Astrocyte of the spinal cord (primary cell): Measurements from ENCODE around the gene NT5DC4.

ENCODE experiments used
- DNase-seq: peaks from one replicate; pipeline ENCODE4 v3.0.0; 2011; ENCODE audit warnings: low read depth, low spot score
- H3K4me3 ChIP-seq: 2 replicates; pipeline ENCODE4 v1.5.1; 2011; ENCODE audit warnings: low read depth, mild to moderate bottlenecking, low read length, moderate library complexity
- CTCF ChIP-seq: IDR thresholded peaks from 2 replicates; pipeline ENCODE4 v1.5.1; 2012; ENCODE audit warnings: low read depth, mild to moderate bottlenecking, low read length, inconsistent platforms
- in situ Hi-C: cut with HindIII; loops from 2 replicates; pipeline ENCODE4 v1.10.0; 2017; ENCODE audit warnings: low sequenced_read_pairs

The NT5DC4 gene

GRCh38 chr2:112787729-112788393 lies 67.0 kb downstream of the NT5DC4 start:
- in situ Hi-C loops: no loop called here
- no peak for TF ChIP-seq CTCF
- DNase-seq: no peak
- H3K4me3 ChIP-seq: no peak overlapping the region

DNA sequence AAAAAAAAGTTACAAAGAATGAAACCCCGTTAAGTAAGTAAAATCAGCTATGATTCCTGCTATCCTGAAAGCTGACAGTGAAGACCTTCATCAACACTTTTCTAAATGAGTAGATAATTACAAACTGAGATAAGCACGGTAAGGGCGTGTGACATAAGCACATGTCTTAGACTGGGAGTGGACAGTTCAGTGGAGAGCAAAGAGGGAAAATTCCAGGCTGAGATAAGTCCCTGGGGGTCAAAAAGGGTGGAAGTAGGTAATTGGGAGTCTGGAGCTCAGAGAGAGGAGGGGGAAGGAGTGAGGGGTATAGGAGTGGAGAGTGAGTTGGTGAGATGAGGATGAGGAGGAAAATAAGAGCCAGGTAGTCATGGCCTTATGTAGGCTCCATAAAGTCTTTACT lies 67.8 kb downstream of the NT5DC4 start:
- no peak for TF ChIP-seq CTCF
- in situ Hi-C loops: no loop called here
- no peak for DNase-seq
- no peak overlapping the region for H3K4me3 ChIP-seq
